Stimulated activated CD4-positive, alpha-beta T cell treated with anti-CD3 and anti-CD28 coated beads, Interleukin-2, amount 100 ng/mL, for 48 hours (primary cell): Measurements from ENCODE around the gene NCAPG2.

ENCODE experiments used
- DNase-seq, 2 donors: peaks; one replicate each; pipeline ENCODE4 v3.0.0-alpha.2; 2020

Gene NCAPG2

GRCh38 chr7:158732494-158733219, 28.1 kb upstream of the NCAPG2 start:
- no peak for DNase-seq

GRCh38 chr7:158731761-158732160, 27.2 kb upstream of the NCAPG2 start:
- no peak for DNase-seq

DNA sequence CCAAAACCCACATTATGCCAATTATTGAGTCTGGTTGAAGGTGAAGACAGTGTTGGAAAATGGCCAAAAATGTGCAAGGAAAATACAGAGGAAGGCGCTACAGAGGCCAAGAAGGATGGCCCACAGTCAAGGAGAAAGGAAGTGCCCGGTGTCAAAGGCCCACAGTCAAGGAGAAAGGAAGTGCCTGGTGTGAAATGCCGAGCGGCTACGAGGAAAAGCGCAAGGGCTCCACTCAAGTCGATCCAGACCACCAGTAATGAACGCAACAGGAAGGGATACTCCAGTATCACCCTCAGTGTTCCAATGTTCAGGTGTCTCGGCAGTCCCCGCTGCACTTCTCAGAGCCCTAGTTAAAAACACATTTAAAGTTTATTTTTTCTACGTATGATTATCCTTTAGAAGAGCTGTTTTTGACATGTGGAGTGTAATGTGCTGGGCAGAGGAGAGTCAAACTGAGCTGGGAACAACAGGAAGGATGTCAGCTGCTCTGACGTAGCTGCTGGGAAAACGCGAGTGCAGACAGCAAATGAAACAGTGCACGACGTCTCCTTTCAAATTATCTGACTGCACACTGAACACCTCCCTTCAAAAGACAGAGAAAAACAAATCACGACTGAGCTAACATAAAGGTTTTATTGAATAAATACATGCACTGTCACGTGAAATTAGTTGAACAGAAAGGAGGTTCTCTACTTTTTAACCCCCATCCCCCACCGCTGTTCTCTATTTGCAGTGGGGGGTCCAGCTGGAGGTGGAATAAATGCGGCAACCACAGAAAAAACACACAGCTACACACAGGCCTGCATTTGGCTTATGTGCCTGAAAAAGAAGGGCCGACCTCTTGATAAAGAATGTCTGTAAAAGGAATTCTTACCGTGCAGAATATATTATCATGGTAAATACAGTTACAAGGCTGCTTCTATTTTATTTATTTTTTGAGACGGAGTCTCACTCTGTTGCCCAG, 26.1 kb upstream of the NCAPG2 start:
- DNase-seq = no peak

DNA sequence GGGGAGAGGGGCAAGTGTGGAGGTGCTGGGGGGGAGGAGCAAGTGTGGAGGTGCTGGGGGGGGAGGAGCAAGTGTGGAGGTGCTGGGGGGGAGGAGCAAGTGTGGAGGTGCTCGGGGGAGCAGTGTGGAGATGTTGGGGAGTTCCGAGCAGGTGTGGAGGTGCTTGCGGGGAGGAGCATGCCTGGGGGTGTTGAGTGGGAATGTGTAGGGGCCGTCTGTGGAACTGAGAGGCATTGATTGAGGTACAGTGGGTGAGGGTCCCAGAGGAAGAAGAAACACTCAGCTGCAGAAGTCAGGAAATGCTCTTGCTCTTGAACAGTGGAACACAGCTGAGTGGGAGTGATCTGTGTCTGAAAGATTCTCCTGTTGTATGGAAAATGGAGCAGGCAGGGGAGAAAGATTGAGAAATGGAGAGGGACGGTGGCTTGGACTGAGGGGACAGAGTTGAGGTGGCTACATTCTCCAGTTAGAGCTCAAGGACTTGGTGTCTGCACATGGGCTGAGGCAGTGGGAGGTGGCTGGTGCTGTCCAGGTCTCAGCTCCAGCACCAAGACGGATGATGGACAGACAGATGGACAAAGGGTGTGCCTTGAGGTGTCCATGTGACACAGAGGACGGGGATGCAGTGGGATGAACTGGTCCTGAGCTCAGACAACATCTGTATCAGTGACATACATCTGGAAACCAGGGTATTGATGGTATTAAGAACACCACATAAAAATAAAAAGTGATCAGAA, 25.2 kb upstream of the NCAPG2 start:
- no peak for DNase-seq

GRCh38 chr7:158728911-158729645, 24.5 kb upstream of the NCAPG2 start:
- DNase-seq = no peak

GRCh38 chr7:158727690-158728089, 23.1 kb upstream of the NCAPG2 start:
- DNase-seq = no peak

DNA sequence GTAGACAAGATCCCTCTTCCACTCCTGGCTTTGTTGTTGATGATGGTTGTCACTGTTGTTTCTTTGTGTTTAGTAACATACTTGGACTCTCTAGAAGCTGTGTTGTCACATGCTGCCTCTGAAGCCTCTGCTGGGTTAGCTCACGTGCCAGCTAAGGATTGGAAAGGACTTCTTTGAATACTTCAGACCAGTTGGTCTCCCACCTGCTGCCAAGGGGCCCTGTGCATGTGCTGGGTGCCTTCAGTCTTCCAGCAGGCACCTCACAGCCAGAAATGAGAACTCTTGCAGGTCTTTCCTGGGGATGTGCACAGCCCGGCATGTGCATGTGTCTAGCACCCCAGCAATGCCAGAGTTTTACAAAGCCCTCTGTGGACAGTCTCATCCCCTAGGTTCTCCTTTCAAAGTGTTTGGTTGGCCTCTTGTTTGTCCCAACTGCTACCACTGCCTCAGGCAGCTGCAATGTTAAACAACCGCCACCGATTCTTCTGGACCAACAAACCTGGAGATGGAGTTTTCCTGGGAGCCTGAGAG, 21.7 kb upstream of the NCAPG2 start:
- DNase-seq = no peak

- DNase-seq = no peak
These were observed 20.8 kb upstream of the NCAPG2 start for GRCh38 chr7:158725506-158725800.

DNA sequence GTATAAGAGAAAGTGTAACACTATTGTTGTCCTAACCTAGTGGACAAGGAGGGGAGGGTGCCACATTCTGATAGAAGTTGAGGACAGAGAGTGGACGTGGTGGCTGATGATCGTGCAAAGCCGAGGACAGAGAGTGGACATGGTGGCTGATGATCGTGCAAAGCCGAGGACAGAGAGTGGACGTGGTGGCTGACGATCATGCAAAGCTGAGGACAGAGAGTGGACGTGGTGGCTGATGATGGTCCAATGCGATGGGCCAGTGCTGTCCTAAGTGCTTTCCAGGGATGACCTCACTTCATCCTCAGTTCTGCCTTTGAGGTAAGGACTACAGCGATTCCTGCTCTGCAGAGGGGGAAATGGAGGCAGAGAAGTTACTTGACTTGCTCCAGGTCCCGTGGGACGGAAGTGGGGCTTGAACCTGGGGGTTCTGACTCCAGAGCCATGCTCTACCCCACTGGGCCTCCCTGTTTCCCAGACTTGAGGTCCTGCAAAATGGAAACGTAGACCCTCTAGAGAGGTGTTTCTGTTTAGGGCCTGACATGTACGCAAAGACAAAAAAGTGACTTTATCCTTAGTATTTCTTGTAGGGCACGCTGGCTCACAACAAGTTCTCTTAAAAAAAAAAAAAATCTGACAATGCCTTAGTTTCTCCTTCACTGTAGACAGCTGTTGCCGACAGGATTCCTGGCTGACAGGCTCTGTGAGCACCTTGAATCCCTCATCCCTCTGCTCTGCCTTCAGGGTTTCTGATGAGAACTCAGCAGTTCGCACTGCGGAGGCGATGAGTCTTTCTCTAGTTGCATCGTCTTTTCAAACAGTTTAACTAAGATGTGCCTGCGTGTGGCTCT, 20.3 kb upstream of the NCAPG2 start:
- DNase-seq = no peak

- no peak for DNase-seq
These were observed 19.2 kb upstream of the NCAPG2 start for GRCh38 chr7:158723714-158724385.

GRCh38 chr7:158723266-158723665, 18.7 kb upstream of the NCAPG2 start:
- DNase-seq = no peak

DNA sequence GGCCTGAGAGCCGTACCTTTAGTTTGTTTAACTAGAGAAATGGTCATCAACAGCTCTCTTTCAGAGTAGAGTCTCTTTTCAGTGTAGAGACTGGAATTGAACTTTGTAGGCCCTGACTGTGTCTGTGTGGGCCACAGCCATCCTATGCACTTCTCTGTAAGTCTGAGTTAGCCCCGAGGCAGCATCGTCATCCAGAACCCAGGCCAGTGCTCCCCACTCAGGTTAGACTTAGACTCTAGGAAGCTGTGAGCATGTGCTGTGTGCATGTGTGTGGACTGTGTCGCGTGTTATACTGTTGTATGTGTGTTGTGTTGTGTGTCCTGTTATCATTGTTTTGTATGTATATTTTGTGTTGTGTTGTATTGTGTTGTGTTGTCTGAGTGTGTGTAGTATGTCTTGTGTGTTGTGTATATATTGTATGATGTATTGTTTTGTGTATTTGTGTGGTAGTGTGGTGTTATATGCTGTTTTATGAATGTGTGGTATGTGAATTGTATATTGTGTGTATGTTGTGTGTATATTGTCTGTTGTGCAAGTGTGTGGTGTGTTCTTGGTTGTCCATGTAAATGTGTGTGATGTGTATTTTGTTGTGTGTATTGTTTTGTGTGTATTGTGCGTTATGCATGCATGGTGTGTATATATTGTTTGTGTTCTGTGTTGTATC, 18.1 kb upstream of the NCAPG2 start:
- no peak for DNase-seq

DNA sequence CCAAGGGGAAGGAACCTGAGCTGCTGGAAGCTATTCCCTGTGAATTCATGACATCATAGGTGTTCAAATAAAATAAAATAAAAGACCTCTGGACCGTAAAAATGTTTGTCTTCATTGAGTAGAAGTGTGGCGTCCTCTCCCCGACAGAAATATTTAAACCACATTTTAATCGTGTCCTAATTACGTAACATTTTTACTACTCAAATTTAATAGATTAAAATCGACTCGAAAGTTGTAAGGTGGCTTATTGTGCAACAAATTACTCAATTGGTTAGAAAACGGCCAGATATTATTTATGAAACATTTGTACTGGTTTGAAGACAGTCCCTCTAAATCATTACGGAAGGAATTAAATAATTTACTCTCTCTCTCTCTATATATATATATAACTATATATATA, 15.5 kb upstream of the NCAPG2 start:
- DNase-seq = no peak

GRCh38 chr7:158716802-158717201, 12.2 kb upstream of the NCAPG2 start:
- DNase-seq = no peak

- DNase-seq = no peak
These were observed 6.1 kb upstream of the NCAPG2 start for GRCh38 chr7:158710651-158711102.

GRCh38 chr7:158707610-158708009, 3.0 kb upstream of the NCAPG2 start:
- DNase-seq = no peak

GRCh38 chr7:158706710-158707590, 2.3 kb upstream of the NCAPG2 start:
- no peak for DNase-seq

DNA sequence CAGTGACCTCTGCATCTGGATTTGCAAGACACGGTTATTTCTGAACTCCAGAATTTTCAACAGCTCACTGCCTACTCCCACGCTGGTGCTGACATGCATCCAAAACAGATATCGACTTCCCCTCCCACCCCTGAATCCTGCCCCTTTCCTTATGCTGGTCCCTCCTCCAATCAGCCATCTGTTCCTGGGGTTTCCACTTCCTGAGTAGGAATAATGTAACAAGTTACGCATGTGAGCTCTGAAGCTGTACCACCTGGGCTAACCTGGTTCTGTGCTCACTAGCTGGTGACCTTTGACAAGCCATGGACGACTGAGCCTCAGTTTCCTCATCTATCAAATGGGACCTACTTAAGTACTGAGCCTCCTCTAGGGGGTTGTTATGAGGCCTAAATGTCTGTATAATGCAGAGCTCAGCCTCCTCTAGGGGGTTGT, 1.7 kb upstream of the NCAPG2 start:
- no peak for DNase-seq

DNA sequence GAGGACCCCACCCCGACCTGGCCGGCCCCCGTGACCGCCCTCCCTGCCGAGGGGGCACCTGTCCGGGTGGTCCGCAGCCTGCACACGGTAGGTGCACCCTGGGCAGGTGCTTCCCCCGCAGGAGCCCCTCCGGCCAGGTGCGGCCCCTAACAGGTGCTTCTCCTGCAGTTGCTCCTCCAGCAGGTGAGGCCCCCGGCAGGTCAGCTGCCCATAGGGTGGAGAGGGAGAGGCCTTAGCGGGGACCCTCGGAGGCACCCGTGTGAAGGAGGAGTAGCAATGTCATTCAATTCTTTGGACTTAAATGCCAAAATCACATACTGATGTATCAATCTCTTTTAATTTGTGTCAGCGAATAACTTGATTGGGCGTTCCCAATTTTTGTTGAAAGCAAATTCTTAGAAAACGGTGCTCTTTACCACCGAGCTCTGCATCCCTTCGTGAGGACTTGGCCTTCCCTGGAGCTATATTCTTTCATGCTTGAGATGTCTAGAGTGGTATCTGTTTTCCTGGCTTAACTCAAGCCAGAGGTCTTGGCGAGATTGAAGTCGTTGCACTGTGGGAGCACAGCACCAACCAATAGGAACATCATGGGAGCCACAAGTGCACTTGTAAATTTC, 738 bp upstream of the NCAPG2 start:
- no peak for DNase-seq
